HG03196 (cell line): ENCODE measurements around the gene CPT1B.
"Not testable (repeated sequence)": the region's sequence is repeated elsewhere in the genome, so short reads cannot be mapped to it uniquely, and the experiment has no call there.

Source experiments
- ATAC-seq: cut with Tn5 transposase; IDR thresholded peaks from one replicate; pipeline ENCODE4 v1.9.1; 2021; ENCODE audit not compliant: unreplicated experiment

CPT1B gene

GRCh38 chr22:50529897-50530579 is 48.2 kb downstream of the CPT1B start, which contains the start of gene TYMP:
Gene TYMP, minus strand, starts transcription at chr22:50530012. Its CDS starts 303 bp downstream, at chr22:50529709.
- ATAC-seq, result no peak

DNA sequence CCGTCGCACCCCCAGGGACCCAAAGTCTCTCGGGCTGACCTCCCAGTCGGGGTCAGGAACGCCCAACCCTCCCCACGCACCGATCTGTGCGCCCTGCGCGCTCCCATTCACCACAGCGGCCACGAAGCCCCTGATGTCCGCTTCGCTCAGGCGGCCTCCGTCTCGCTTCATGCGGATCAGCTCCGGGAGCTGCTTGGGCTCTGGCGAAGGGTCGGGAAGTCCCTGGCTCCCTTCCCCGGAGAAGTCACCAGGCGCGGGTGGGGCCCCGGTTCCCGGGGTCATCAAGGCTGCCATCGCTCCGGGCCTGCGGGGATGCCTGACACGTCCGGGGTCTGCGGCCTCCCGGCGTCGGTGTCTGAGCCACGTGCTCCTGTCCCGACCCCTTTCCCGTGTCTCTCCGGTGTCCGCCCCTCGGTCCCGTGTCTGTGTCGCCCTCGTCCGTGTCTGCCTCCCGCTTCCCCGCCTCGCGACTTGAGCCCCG is 48.8 kb downstream of the CPT1B start:
- no peak for ATAC-seq

GRCh38 chr22:50528682-50529415 is 49.4 kb downstream of the CPT1B start:
- ATAC-seq, result no peak

DNA sequence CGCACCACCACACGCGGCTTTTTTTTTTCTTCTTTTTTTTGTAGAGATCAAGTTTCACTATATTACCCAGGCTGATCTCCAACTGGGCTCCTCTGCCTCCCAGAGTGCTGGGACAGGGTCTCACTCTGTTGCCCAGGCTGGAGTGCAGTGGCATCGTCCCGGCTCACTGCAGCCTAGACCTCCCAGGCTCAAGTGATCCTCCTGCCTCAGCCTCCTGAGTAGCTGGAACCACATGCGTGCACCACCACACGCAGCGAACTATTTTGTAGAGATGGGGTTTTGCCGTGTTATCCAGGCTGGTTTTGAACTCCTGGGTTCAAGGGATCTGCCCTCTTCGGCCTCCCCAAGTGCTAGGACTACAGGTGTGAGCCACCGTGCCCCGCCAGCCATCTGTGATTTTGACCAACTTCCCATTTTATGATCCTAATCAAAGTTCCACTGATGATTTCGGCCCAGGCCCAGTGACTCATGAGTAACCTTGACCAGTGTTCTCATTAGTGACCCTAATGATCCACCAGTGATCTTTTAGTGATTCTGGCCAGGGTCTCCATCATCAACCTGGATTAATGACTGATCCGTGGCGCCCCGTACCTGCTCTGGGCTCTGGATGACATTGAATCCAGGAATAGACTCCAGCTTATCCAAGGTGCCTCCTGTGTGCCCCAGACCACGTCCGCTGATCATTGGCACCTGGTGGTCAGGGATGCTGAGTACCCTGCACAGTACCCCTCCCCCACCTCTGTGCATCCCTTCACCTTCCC is 50.1 kb downstream of the CPT1B start:
- ATAC-seq, result no peak

DNA sequence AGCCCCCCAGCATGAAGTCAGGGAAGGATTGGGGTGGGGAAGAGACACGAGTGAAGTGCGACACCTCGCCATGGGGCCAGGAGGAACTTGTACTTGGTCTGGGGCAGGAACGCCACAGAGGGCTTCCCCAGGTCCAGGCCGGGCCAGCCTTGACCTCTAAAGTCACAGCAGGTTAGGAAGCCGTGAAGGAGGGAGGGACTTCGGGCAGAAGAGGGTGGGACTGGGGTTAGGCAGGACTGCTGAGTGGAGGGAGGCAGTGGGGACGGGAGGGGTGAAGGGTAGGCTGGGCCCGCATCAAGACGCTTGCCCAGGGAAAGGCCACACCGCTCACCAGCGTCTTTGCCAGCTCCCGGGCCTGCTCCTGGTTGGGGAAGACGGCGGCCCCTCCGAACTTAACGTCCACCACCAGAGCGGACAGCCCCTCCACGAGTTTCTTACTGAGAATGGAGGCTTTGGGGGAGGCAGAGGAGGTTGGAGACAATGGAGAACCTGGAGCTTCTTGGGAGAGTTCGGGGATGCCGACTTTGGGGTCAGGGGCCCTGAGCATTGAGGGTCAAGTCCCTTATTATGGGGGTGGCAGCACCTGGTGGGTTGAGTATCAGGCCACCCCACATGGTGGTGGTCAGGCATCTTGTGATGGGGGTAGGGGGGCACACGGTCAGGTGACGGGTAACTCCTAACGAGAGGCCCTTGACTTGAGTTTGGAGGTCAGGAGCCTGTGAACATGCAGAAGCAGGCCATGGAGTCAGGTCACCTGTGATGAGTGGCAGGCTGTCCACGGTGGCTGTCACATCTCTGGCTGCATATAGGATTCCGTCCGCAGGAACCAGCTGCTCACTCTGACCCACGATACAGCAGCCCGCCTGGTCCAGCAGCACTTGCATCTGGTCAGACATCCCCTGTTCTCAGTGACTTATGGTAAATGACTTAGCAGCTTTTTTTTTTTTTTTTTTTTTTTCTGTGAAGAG is 51.1 kb downstream of the CPT1B start:
- peak; percentile 11 for ATAC-seq

DNA sequence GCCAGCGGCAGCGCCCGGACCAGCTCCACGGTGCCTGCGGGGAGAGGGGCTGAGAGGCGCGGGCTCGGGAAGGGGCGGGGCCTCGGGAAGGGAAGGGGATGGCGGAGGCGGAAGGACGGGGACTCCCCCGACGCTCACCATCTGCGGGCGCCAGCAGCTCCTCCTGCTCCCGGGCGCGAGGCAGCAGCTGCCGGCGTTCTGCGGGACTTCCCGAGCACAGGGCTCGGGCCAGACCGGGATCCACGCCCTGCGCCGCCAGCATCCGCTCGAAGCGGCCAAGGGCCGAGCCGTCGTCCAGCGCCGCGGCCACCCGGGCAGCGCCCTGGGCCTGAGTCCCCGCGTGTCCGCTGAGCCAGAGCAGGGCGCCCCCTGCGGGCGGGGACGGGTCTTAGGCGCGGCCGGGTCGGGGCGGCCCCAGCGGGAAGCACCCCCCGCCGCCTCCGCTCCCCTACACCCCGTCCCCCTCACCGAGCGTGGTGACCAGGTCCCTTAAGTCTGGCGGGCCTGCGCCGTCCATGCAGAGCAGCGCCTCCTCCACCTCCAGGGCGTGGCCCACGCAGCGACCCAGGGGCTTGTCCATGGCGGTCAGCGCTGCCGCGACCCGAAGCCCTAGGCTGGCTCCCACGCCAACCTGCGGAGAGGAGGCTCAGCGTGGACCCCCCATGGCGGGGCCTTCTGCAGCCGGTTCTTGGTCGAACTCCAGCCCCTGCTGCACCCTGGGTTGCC is 52.0 kb downstream of the CPT1B start:
- ATAC-seq, result peak; percentile 26

GRCh38 chr22:50525858-50526107 is 52.4 kb downstream of the CPT1B start:
- ATAC-seq, result peak; percentile 6

GRCh38 chr22:50525104-50525857 is 52.9 kb downstream of the CPT1B start, which contains the start of gene SCO2:
Gene SCO2, minus strand, starts transcription at chr22:50525598. Its CDS starts 1,187 bp downstream, at chr22:50524411.
- ATAC-seq, result peak; percentile 38

- no peak for ATAC-seq
Measured at GRCh38 chr22:50524676-50525103, 53.5 kb downstream of the CPT1B start.

GRCh38 chr22:50523806-50524675 is 54.2 kb downstream of the CPT1B start:
- no peak for ATAC-seq

DNA sequence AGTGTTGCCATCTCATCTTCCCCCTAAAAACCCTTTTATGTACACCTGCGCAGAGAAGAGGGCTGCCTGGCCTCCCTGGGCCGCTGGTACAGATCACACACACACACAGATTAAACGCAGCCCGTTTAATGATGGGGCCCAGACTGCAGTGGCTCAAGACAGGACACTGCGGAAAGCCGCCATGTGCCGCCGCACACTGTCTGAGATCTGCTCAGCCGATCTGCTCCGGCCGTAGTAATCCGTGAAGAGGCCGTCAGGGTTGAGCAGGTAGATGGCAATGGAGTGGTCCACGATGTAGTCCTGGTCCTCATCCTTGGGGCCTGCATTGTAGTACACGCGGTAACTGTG is 54.8 kb downstream of the CPT1B start:
- ATAC-seq, result no peak

DNA sequence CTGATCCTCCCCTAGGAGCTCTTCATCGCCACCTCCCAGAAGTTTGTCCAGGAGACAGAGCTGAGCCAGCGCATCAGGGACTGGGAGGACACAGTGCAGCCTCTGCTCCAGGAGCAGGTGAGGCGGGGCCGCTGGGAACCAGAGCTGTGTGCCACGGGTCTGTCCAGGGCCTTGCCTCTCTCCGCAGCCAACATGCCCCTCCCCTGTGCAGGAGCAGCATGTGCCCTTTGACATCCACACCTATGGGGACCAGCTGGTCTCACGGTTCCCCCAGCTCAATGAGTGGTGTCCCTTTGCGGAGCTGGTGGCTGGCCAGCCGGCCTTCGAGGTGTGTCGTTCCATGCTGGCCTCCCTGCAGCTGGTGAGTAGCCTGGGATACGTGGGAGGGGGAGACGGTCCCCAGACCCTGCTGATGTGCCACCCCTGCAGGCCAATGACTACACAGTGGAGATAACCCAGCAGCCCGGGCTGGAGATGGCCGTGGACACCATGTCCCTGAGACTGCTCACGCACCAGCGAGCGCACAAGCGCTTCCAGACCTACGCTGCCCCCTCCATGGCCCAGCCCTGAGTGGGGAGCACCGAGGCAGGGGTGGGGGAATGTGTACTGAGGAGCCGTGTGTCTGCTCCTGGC is 55.3 kb downstream of the CPT1B start:
- no peak for ATAC-seq

- ATAC-seq, result no peak
Measured at GRCh38 chr22:50522208-50522805, 55.9 kb downstream of the CPT1B start.

GRCh38 chr22:50521710-50522109 is 56.5 kb downstream of the CPT1B start:
- ATAC-seq, result no peak

DNA sequence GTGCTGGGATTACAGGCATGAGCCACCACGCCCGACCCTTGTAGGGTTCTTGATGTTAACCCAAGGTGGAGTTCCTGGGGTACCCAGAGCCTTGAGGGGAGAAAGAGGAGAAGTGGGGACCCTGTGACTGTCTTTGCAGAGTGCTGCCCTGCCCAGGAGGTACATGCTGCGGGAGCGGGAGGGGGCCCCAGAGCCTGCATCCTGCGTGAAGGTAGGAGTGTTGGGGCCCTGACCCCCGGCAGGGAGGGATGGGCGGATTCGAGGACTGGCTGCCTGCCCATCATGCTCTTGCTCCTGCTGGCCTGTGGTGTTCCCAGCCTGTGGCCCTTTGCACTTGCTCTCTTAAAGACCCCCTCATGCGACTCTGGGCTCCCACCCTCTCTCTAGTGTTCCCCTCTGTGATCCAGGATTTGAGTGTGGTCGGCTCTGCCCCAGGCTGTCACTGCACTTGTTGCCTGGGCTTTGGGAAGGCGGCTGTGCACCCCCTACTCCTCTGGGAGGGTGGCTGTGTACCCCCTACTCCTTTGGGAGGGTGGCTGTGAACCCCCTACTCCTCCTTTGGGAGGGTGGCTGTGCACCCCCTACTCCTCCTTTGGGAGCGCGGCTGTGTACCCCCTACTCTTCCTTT is 57.3 kb downstream of the CPT1B start:
- no peak for ATAC-seq

DNA sequence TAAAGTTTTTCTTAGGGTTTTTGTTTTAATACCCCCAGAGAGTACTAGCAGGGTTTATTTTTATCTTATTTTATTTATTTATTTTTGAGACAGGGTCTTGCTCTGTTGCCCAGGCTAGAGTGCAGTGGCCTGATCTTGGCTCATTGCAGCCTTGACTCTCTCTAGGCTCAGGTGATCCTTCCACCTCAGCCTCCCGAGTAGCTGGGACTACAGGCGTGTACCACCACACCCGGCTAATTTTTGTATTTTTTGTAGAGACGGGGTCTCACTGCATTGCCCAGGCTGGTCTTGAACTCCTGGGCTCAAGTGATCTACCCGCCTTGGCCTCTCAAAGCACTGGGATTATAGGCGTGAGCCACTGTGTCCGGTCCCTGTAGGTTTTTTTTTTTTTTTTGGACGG is 58.0 kb downstream of the CPT1B start:
- ATAC-seq, result not testable (repeated sequence)

DNA sequence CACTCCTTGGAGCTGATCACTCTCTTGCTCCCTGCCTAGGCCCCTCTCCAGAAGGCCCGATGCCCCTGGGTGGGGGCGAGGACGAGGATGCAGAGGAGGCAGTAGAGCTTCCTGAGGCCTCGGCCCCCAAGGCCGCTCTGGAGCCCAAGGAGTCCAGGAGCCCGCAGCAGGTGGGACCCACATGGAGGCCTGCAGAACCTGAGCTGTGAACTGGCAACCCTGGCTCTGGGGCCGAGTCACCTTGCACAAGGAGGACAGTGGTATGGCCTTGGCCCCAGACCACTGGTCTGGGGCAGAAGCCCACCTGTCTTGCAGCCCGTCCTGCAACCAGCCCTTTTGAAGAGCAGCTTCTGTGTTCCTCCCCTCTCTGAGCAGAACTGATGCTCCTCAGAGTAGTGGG is 59.1 kb downstream of the CPT1B start:
- ATAC-seq, result no peak
